ENCODE data around the gene PITPNM2.
"Not testable (repeated sequence)": the region's sequence is repeated elsewhere in the genome, so short reads cannot be mapped to it uniquely, and the experiment has no call there.

The PITPNM2 gene

DNA sequence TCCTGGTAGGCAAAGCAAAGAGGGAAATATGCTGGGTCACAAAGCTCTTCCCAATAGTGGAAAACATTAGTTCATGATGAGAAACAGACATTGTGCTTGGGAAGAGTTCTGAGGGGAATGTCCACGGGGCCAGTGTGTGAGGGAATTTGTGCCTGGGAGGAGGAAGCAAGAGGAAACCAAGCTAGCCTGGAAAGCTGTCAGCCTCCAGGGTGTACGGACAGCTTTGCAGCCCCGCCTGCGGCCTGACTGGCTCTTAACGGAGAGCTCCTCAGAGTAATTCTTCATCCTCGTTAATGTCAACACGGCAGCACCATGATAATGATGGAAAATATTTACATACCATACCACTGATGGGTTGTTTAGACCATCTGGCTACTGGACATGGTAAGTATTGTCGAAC, 32.4 kb downstream of the PITPNM2 start:
- no peak for DNase-seq

DNA sequence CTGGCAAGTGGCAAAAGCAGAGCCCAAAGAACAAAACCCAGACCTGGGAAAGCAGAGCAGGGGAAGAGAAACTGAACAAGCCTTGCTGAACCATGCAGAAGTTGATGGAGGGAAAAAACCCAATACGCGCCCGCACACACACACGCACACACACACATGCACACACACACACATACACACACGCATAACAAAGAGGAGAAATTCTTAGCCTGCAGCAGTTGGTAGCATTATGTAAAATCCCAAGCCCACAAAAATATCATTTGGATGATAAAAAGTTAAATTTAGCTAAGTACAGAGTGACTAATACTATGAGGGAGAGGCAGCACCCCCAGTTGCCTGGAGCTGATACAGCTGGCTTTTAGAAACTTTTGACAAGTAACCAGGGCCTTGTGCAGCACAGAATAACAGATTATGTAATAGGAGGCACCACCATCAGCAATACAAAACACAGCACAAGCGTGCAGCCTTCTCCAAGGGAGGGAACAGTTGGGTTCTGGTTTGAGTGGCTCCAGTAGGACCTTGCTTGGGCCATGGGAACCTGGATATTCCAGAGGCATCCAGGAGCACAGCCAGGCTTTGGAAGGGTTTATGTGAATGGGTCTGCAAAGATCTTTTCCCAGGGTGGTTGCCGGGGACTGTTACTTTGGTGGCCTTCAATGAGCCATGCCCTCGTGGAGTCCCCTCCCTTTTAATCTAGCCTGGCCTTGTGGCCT, 35.3 kb downstream of the PITPNM2 start:
- DNase-seq, result no peak

DNA sequence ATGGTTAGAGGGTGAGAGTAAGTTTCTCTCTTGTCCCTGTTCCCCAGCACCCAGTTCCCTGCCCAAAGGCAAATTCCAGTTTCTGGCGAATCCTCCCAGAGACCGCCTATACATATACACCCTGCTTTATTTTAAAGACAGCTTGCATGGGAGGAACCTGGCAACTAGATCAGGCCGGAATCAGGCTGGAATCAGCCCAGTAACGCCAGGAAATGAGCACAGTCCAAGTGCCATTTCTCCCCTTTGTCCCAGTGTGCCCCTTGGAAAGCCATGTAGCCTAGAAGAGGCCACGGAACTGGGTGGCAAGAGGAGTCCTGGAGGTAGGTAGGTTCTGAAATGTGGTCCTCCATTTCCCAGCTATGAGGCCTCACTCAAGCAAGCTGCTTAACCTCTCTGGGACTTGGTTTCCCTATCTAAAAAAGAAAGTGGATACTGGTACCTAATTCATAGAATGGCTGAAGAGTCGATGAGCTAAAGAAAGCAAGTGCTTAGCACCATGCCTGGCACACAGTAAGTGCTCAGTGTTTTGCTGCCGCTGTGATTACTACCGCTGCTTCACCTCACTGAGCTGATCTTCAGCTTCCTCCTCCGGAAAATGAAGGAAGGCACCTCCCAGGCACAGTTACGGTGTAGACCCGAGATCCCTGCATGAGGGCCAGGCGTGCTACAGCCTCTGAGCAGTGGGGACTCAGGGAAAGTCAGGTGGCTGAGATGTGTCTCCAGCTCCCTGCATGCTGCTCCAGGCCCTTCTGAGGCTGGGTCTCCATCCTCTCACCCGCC, 36.4 kb downstream of the PITPNM2 start:
- DNase-seq, result no peak

DNA sequence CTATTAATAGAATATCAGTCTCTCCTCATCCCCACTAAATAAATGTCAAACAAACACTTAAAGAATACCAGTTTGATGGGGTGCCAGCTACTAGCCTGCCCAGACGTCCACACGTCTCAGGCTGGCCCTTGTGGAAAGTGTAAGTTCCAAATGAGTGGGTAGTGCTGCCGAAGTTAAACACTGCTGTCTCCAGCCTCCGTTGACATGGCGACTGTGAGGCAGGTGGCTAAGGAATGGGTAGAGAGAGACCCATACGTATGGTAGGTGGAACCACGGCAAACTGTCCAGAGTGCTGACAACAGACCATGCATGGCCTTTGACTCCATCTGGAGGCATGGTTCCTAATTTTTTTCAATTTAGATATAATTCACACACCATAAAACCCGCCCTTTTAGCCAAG, 37.9 kb downstream of the PITPNM2 start:
- DNase-seq, result peak; percentile 69

DNA sequence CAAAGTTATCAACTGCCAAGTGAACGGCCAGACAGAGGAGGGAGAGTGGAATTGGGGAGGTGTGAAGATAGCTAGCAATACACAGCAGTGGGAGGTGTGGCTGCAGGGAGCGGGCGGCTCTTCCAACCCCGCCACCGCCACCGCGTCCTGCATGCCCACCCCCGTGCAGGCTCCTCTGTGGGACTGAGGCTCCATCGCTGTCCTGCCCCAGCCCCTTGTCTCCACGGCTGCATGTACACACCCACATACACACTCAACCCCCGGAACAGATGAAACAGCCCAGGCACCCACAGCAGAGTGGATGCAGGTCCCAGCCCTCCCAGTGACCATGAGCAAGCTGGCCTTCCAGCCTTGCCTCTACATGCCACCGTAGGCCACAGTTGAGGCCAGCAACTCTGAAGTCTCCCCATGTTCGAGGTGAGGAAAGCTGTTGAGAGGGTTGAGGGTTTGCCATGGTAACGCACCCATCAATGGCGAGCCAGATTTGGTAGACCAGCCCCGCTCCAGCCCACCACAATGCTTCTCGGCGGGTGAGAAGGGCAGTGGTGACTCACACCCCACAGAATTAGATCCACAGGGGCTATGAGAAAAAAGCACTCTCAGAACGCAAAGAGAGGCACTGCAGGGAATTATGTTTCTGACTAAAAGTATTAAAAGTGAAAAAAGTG, 39.3 kb downstream of the PITPNM2 start:
- DNase-seq, result no peak

DNA sequence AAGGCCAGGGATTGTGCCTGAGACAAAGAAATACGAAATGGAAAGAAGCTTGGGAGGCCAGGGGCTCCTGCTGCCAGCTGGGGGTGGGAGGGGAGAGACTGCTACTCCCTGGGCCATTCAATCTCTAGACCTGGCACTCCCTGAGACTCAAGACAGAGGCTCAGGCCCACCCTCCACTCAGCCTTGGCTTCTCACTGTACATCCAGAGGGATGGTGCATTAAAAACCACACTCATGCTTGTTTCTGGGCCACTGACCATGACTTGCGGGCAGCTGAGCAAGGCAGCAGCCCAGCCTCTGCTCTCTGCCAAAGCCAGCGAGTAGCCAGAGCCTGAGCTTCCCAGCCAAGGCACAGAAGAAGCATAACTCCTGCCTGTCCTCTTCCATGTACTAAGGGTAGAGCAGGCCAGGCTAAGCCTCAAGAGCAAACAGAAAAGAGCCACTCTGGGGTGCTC, 41.5 kb downstream of the PITPNM2 start:
- DNase-seq, result no peak

DNA sequence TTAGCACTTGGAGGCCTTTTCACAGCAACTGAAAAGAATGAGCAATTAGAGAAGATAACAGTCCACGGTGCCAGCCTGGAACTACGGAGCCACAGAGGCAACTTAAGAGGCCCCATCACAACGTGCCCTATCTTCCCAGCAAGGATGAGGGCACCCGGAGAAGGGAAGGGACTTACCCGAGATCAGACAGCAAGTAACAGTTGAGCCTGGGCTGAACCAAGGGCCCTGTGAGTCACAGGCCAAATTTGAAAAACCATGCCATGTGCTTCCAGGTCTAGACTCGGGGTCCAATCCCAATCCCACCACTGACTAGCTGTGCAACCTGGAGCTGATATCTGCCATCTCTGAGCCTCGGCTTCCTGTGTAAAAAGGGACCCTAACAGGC, 42.2 kb downstream of the PITPNM2 start:
- no peak for DNase-seq

DNA sequence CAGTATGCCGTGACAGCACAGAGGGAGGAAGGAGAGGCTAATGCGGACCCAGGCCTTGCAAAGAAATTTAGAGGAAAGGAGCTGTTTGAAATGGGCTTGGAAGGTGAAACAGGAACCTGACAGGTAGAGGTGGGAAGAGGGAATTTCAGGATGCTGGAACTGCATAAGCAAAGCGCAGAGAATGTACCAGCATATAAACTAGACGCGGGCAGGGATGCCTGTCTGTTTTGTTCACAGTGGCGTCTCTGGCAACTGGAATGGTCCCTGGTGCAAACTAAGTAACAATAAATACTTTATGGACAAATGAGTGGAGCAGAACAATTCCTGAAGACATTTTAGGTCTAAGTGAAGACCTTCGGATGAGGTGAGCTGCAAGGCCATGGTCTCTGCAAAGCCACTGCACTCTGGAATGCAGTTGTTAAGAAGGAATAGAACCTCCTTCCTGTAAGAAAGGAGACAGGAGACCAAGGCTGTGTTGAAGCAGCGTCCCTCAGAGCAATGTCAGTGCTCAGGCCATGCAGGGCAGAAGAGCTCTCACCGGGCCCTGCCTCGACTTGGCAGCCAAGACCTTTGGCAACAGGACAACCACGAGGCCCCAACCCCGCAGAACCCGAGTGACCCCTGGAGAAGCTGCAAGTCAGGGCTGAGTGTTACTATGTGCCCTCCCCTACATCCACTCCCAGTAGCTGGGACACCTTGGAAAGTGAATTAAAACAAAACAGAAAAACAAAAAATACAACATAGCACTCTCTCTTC, 42.8 kb downstream of the PITPNM2 start:
- DNase-seq, result no peak

DNA sequence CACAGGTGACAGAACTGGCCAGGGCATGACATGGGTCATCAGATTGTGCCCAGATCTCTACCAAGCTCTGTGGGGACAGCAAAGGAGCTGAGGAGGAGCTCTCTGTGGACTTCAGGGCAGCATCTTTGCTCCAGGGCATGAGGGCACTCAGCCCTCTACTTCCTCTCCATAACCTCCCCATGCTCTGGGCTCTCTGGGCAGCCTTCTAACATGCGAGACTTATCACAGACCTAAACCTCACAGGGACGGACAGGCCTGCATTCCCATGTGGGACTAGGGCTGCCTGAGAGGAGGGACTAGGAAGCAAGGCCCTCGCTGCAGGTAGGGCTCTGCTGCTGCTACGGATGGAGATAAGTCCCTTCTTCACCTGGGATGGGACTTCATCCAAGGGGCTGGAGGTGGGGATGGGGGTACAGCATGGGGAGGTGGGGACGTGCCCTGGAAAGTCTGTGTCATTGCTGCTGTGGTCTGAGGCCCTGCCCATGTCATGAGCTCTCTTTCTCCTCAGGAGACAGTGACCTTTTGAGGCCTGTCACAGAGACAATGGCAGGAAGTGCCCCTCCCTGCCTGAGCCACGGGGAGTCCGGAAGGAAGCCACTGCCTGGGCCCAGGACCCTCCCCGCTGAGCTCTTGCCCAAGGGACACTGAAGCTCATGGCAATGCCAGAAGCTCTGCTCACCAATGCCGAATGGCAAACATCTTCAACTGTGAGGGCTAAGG, 44.1 kb downstream of the PITPNM2 start:
- no peak for DNase-seq

DNA sequence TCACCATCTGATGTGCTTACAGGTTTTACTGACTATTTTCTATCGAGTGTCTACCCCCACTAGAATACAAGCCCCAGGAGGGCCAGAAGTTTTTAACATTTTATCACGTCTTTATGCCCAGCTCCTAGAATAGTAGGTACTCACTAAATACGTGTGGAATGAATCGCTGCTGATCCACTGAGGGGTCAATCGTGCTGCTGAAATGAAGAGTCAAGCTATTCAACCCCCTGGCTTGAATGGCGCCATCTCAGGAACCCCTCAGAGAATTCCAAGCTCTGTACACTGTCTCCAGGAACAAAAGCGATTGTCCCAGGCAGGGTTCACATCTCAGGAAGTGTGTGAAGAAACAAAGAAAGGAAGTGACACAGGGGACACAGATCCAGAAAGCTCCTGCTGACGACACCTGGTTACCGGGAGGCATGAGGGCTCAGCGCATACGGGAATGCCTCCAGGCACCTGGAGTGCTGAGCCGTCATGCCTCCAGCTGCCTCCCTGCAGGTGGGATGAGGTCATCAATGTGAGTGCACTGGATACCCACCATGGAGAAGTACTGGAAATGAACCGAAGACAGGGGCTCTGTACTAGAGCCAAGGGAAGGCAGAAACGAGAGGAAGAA, 45.6 kb downstream of the PITPNM2 start:
- DNase-seq, result no peak

DNA sequence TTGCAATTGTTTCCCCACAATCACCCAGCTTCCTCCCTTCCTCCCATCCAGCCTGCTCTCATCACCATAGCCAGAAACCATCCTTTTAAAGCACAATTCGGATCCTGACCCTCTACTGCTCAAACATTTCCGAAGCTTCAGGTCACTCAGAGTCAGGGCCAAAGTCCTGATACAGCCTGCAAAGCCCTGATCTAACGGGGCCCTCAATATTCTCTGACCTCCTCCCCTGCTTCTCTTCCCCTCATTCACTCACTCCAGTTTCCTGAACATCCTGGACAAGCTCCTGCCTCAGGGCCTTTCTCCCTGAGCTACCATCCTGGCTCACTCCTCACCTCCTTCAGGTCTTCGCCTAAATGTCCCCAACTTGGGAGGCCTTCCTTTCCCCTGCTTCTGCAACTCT, 46.1 kb downstream of the PITPNM2 start:
- DNase-seq, result no peak

DNA sequence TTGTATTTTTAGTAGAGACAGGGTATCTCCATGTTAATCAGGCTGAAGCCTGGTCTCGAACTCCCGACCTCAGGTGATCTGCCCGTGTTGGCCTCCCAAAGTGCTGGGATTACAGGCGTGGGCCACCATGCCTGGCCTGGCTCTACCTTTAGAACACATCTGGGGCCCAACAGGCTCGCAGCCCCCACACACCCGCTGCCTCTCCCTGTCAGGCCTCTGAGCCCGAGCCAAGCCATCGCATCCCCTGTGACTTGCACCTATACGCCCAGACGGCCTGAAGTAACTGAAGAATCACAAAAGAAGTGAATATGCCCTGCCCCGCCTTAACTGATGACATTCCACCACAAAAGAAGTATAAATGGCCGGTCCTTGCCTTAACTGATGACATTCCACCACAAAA, 46.8 kb downstream of the PITPNM2 start:
- not testable (repeated sequence) for DNase-seq

DNA sequence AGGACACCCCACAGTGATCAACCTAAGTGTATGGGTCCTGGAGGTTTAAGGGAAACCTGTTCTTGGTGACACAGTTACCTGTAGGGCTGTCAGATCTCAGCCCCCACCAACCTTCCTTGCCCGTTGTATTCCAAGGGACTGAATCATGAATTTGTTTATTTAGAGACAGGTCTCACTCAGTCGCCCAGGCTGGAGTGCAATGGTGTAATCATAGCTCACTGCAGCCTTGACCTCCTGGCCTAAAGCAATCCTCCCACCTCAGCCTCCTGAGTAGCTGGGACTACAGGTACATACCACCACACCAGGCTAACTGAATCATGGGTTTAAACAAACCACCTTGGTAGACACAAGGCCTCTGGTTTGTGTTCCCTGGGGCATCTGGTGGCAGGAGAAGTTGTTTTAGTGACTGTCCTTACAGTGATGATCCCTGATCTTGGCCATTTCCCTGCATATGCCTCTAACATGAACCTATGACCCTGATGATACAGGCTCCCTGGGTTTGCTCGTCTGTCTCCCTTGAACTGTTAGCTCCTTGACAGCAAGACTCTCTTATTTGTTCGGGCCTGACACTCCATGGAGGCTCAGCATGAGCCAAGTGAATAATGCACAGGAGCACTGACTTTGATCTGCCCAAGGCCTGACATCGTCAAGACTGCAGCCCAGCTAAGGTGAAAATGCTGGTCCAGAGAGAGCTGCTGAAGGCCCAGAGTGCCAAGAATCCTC, 47.9 kb downstream of the PITPNM2 start:
- no peak for DNase-seq

DNA sequence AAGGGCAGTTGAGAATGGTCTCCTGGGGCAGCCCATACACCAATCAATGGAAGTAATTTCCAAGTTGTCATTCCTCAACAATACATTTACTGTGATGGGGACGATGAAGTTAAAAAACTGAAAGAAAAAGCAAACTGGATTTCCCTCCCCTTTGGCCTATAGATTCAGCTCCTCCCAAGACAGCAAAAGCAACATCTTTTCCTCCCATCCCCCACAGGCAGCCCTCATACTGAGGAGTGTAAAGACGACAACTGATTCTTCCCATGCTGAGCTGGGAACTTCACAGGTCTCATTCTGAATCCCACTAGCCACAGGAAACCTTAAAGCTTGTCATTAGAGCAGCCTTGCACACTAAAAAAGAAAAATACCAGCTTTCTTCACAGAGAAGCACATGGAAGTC, 48.5 kb downstream of the PITPNM2 start:
- no peak for DNase-seq

DNA sequence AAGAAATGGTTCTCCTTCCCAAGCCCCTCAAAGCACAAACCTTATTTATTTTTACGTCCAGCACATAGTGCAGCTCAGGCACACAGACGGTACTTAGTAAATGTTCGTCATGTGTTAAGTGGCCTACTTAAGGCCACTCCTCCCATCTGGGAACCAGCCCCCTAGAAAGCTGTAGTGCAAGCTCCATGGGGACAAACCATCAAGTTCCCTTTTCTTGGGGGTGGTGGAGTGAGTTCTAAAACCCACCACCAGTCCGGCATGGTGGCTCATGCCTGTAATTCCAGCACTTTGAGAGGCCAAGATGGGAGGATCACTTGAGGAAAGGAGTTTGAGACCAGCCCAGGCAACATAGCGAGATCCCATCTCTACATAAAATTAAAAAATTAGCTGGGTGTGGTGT, 49.4 kb downstream of the PITPNM2 start:
- DNase-seq, result no peak
